Neural progenitor cell (in vitro differentiated cells): Measurements from ENCODE around the gene ZNF385C. TPM values are rescaled to one million over a fixed set of nuclear protein-coding genes. Genes with fewer than 3 reads are reported as not detected.

Experiments used
- DNase-seq: peaks from one replicate; pipeline ENCODE4 v3.0.0-alpha.2; 2016; ENCODE audit warnings: low spot score
- H2AFZ ChIP-seq: fragments of 200-600 bp; sonication (generic); replicated peaks from 2 replicates; pipeline ENCODE4 v1.6.1; 2016; ENCODE audit warnings: antibody characterized with exemption
- H3F3A ChIP-seq: fragments of 200-600 bp; sonication (generic); 2 replicates; pipeline ENCODE4 v1.6.1; 2016; ENCODE audit warnings: antibody characterized with exemption, low read depth
- H3K27ac ChIP-seq: fragments of 200-600 bp; sonication (generic); 2 replicates; pipeline ENCODE4 v1.5.1; 2016; ENCODE audit warnings: mild to moderate bottlenecking
- H3K27me3 ChIP-seq: fragments of 200-600 bp; sonication (generic); 2 replicates; pipeline ENCODE4 v1.6.1; 2016; ENCODE audit warnings: mild to moderate bottlenecking, moderate library complexity
- H3K36me3 ChIP-seq: fragments of 200-600 bp; sonication (generic); 2 replicates; pipeline ENCODE4 v1.5.1; 2016
- H3K4me1 ChIP-seq: fragments of 200-600 bp; sonication (generic); 2 replicates; pipeline ENCODE4 v1.6.1; 2016; ENCODE audit warnings: mixed run types
- H3K4me2 ChIP-seq: fragments of 200-600 bp; sonication (generic); 2 replicates; pipeline ENCODE4 v1.6.1; 2016
- H3K4me3 ChIP-seq: fragments of 200-600 bp; sonication (generic); 2 replicates; pipeline ENCODE4 v1.5.1; 2016
- H3K79me2 ChIP-seq: fragments of 200-600 bp; sonication (generic); 2 replicates; pipeline ENCODE4 v1.6.1; 2016; ENCODE audit warnings: low read depth
- H3K9ac ChIP-seq: fragments of 200-600 bp; sonication (generic); 2 replicates; pipeline ENCODE4 v1.6.1; 2016
- H3K9me3 ChIP-seq: fragments of 200-600 bp; sonication (generic); 2 replicates; pipeline ENCODE4 v1.5.1; 2016; ENCODE audit warnings: low read depth
- H4K20me1 ChIP-seq: fragments of 200-600 bp; sonication (generic); 2 replicates; pipeline ENCODE4 v1.6.1; 2016; ENCODE audit warnings: low read depth
- H3K27ac Mint-ChIP-seq: 3 replicates; pipeline ENCODE4 v1.8.0; 2021; ENCODE audit warnings: mixed read lengths
- H3K27me3 Mint-ChIP-seq: 2 replicates; pipeline ENCODE4 v1.8.0; 2022; ENCODE audit warnings: low read depth, mild to moderate bottlenecking, inconsistent platforms, moderate library complexity, mixed read lengths; ENCODE audit not compliant: insufficient read depth
- H3K36me3 Mint-ChIP-seq: 3 replicates; pipeline ENCODE4 v1.8.0; 2021; ENCODE audit warnings: mixed read lengths
- H3K4me1 Mint-ChIP-seq: 3 replicates; pipeline ENCODE4 v1.8.0; 2021; ENCODE audit warnings: mixed read lengths
- H3K4me3 Mint-ChIP-seq: 3 replicates; pipeline ENCODE4 v1.8.0; 2021; ENCODE audit warnings: mild to moderate bottlenecking, moderate library complexity, mixed read lengths
- H3K9me3 Mint-ChIP-seq: 3 replicates; pipeline ENCODE4 v1.8.0; 2020; ENCODE audit warnings: mixed read lengths
- CTCF ChIP-seq: fragments of 200-600 bp; sonication (generic); IDR thresholded peaks from 2 replicates; pipeline ENCODE4 v1.5.1; 2017; ENCODE audit warnings: antibody characterized with exemption, mild to moderate bottlenecking
- EZH2 ChIP-seq: fragments of 200-600 bp; sonication (generic); IDR thresholded peaks from 2 replicates; pipeline ENCODE4 v1.6.1; 2017; ENCODE audit warnings: antibody characterized with exemption, mild to moderate bottlenecking, moderate library complexity
- EZH2phosphoT487 ChIP-seq: fragments of 200-600 bp; sonication (generic); IDR thresholded peaks from 2 replicates; pipeline ENCODE4 v1.6.1; 2017; ENCODE audit warnings: antibody characterized with exemption
- total RNA-seq: library from RNA; depleted of rRNA; stranded (reverse); fragments of >200 nt; gene quantifications from 2 replicates; pipeline ENCODE4 v1.2.3, GENCODE V29; 2015; ENCODE audit warnings: low replicate concordance

Gene ZNF385C
- total RNA-seq, 1 donor from 2014 or later = 5.0 TPM

- no peak for DNase-seq
- Mint-ChIP-seq H3K36me3 (peaks cover 36% of the 10 kb centered on the region), H3K4me1 (no peaks in the 10 kb centered on the region), H3K4me3 (no peak overlapping the region), H3K27ac (no peak overlapping the region), H3K27me3 (no peaks in the 10 kb centered on the region), H3K9me3 (no peaks in the 10 kb centered on the region)
- Histone ChIP-seq H3K36me3 (peaks cover 11% of the 10 kb centered on the region), H3K4me2 (no peak overlapping the region), H3K9ac (no peak overlapping the region), H3K79me2 (no peaks in the 10 kb centered on the region), H3K4me3 (no peak overlapping the region), H4K20me1 (peaks cover 2% of the 10 kb centered on the region), H3F3A (no peaks in the 10 kb centered on the region), H3K4me1 (no peaks in the 10 kb centered on the region), H3K27ac (no peak overlapping the region), H3K9me3 (no peaks in the 10 kb centered on the region), H2AFZ (no peak overlapping the region), H3K27me3 (no peaks in the 10 kb centered on the region)
- TF ChIP-seq EZH2 = no peak
- no peak for TF ChIP-seq EZH2phosphoT487
- TF ChIP-seq CTCF = no peak
Measured at GRCh38 chr17:41992576-41992975, 105.7 kb downstream of the ZNF385C start.

GRCh38 chr17:41989702-41990419 is 108.4 kb downstream of the ZNF385C start:
- H3K27me3 Mint-ChIP-seq = no peaks in the 10 kb centered on the region
- H3K9me3 Mint-ChIP-seq = no peaks in the 10 kb centered on the region

GRCh38 chr17:41988418-41988817 is 109.9 kb downstream of the ZNF385C start:
- H3K36me3 ChIP-seq = peaks cover 22% of the 10 kb centered on the region
- H4K20me1 ChIP-seq = no peaks in the 10 kb centered on the region
- no peaks in the 10 kb centered on the region for H3K4me1 ChIP-seq
- no peak overlapping the region for H2AFZ ChIP-seq
- no peaks in the 10 kb centered on the region for H3K27me3 ChIP-seq
- no peak overlapping the region for H3K4me3 ChIP-seq
- no peak overlapping the region for H3K9ac ChIP-seq
- Mint-ChIP-seq H3K4me3 (no peak overlapping the region), H3K27ac (no peak overlapping the region), H3K27me3 (peaks cover 2% of the 10 kb centered on the region), H3K36me3 (peaks cover 31% of the 10 kb centered on the region), H3K4me1 (peaks cover 3% of the 10 kb centered on the region), H3K9me3 (no peaks in the 10 kb centered on the region)
- H3K79me2 ChIP-seq = no peaks in the 10 kb centered on the region
- TF ChIP-seq EZH2 (no peak), EZH2phosphoT487 (no peak), CTCF (no peak)
- no peak overlapping the region for H3K4me2 ChIP-seq
- peaks cover 4% of the 10 kb centered on the region for H3F3A ChIP-seq
- no peak for DNase-seq
- H3K9me3 ChIP-seq = no peaks in the 10 kb centered on the region
- H3K27ac ChIP-seq = no peak overlapping the region

More at GRCh38 chr17:41989702-41990419, 108.4 kb downstream of the ZNF385C start:
- Mint-ChIP-seq H3K36me3 (peaks cover 33% of the 10 kb centered on the region), H3K27ac (no peak overlapping the region), H3K4me1 (no peaks in the 10 kb centered on the region), H3K4me3 (no peak overlapping the region)
- TF ChIP-seq CTCF = no peak
- no peak for TF ChIP-seq EZH2
- no peak for TF ChIP-seq EZH2phosphoT487
- H3K27me3 ChIP-seq = no peaks in the 10 kb centered on the region
- DNase-seq = no peak
- peaks cover 4% of the 10 kb centered on the region for H3F3A ChIP-seq
- H3K79me2 ChIP-seq = no peaks in the 10 kb centered on the region
- no peak overlapping the region for H3K9ac ChIP-seq
- H3K36me3 ChIP-seq = peaks cover 18% of the 10 kb centered on the region
- no peak overlapping the region for H3K4me2 ChIP-seq
- H2AFZ ChIP-seq = no peak overlapping the region
- no peaks in the 10 kb centered on the region for H3K4me1 ChIP-seq
- H3K4me3 ChIP-seq = no peak overlapping the region
- no peak overlapping the region for H3K27ac ChIP-seq
- no peaks in the 10 kb centered on the region for H4K20me1 ChIP-seq
- no peaks in the 10 kb centered on the region for H3K9me3 ChIP-seq
